ENCODE data around the gene EML6. TPM values are rescaled to one million over a fixed set of nuclear protein-coding genes. Genes with fewer than 3 reads are reported as not detected.

The EML6 gene
- total and polyA plus RNA-seq, 2 of the 8 experiments (the other 6 are each of a cell fraction or from before 2014, with no cell fraction given) = 1.2 to 1.6 TPM

- TF ChIP-seq CEBPB (IDR thresholded peaks at IDR 0.05; ENCODE audit: low read depth, low read length) (no peak), HDAC2 (IDR thresholded peaks at IDR 0.05; ENCODE audit: borderline replicate concordance in 1 of 2, low read depth in 2 of 2, low read length in 2 of 2) (no peak), KDM1A (IDR thresholded peaks at IDR 0.05; ENCODE audit: borderline replicate concordance, low read length) (no peak), EZH2 (IDR thresholded peaks at IDR 0.05; ENCODE audit: low read depth, low read length, severe bottlenecking) (no peak), SRF (IDR thresholded peaks at IDR 0.05; ENCODE audit: low read depth, low read length) (no peak), BCL11A (IDR thresholded peaks at IDR 0.05; ENCODE audit: low read depth in 2 of 2, low read length in 2 of 2) (no peak)
Measured at GRCh38 chr2:54955358-54956110, 232.1 kb downstream of the EML6 start (continued).
